GM15510 (cell line): ENCODE results near the gene FBXL20.

Experiments
- POLR2A ChIP-seq: IDR thresholded peaks from 3 replicates; pipeline ENCODE4 v1.6.1; 2011; ENCODE audit warnings: borderline replicate concordance; ENCODE audit not compliant: insufficient read length; ENCODE audit errors: extremely low read depth

The FBXL20 gene

GRCh38 chr17:39244600-39245570 is 156.5 kb downstream of the FBXL20 start:
- TF ChIP-seq POLR2A: no peak

GRCh38 chr17:39244016-39244599 is 157.3 kb downstream of the FBXL20 start:
- TF ChIP-seq POLR2A: no peak

- TF ChIP-seq POLR2A: no peak
These were observed 158.3 kb downstream of the FBXL20 start for GRCh38 chr17:39243155-39243554.

- no peak for TF ChIP-seq POLR2A
These were observed 160.8 kb downstream of the FBXL20 start for GRCh38 chr17:39240631-39241030.

- no peak for TF ChIP-seq POLR2A
These were observed 161.6 kb downstream of the FBXL20 start for GRCh38 chr17:39239640-39240314.

- no peak for TF ChIP-seq POLR2A
These were observed 163.0 kb downstream of the FBXL20 start for GRCh38 chr17:39238311-39238972.

DNA sequence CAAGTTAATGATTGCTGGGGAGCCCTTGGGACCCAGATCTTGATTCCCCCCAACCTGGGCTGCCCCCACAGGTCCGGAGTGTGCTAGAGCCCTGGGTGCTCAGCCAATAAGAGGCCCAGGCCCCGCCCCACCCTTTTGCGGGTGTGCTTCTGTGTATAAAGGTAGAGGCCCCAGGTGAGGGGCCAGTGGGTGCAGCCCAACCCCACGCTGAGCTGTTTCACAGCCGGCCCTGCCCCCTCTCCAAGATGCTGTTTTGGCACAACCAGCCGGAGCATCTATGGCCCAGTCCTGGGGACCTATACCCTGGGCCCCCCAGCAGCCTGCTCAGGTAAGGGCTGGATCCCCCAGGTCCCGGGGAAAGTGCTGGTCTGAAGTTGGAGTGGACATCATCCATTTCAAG is 163.8 kb downstream of the FBXL20 start:
- TF ChIP-seq POLR2A: no peak

- no peak for TF ChIP-seq POLR2A
These were observed 164.4 kb downstream of the FBXL20 start for GRCh38 chr17:39236981-39237441.

DNA sequence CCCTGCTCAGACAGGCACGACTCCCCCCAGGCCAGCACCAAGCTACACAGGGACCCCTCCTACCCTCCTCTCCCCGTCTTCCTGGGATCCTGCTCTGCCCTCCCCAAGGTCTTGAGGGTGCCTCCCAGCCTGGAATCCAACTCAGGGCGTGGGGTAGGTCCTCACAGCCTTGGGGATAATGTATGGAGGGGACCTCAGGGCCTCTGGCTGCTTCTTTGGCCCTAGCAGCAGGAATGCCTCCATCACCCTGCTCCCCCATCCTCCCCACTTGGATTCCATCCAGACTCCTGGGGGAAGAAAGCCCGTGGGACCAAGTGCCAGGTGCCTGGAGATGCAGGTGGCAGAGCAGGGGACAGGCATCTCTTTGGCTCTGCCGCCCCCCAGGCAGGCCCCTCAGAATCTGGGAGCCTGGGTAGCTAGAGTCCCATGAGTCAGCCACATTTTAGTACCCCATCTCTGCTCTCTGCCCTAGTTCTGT is 164.9 kb downstream of the FBXL20 start:
- TF ChIP-seq POLR2A: no peak

DNA sequence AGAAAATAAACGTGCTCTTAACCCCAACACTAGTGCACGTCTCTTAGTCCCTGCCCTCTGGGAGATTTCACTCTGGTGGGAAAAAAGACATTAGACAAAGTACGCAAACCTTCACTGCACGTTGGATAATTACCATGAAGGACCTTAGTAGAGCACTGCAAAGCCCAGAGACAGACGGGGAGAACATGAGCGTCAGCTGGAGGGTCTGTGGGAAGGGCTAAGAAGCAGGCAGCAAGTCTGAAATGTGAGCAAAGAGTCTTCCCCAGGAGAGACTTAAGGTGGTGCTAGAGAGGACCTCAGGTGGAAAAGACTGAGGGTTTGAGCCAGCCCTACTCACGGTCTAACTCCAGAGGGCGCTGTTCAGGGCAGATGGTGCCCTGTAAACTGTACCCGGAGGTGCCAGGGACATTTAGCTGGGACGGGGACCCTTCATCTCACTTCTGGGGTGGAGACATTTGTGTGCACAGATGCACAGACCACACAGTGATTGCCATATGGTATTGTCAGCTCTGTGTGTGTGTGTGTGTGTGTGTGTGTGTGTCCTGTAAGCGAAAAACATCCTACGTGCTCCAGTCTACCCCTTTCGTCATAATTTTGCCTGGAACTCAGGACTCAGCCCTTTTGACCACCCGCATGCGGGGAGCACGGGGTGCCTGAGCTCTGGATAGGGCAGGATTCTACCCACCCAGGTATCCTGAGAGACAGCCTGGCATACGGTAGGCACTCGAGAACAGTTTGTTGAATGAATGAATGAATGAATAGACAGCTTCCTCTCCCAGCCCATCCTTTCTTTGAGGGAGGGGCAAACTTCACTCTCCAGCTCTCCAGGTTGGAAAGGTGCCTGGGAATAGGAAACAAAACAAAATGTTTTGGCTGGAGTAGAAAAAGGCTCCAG is 165.6 kb downstream of the FBXL20 start:
- no peak for TF ChIP-seq POLR2A

DNA sequence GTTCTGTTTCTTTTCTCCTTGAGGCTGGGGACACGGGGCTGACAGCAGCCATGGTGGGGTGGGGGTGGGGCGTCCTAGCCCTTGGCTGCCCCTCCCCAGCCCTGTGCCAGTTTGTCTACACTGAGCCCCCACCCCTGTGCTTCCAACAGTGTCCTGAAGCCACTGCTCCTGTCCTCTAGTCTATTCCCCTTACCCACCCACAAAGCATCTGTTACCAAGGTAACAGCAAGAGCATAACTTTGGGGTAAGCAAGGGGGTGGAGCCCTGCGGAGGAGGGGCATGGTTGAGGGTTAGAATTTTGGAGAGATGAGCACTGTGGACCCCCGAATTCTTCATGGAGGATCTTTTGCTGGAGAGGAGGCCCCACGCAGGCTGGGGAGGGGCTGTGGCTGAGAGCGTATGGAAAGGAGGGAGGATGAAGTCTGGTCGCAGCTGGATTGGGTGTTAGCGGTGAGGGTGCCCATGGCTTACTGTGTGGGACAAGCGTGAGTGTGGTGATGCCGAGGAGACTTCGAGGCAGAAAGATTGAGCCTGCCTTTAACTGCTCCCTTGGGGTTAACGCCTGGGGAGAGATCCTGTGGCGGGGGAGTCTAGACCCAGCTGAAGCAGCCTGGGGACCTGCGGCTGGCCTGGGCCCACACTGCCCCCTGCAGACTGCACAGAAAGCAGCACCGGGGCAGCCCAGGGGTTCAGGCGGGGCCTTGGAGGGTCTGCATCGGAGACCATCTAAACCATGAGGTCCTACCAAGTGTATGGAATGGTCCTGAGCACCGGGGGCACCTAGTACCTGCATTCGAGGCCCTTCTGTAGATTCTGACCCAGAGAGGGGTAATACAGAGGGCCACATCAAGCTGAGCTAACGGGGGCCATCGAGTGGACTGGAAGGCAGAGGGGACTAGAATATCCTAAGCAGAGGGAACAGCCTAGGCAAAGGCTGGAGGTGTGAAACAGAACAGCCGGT is 169.6 kb downstream of the FBXL20 start:
- no peak for TF ChIP-seq POLR2A

- no peak for TF ChIP-seq POLR2A
These were observed 170.3 kb downstream of the FBXL20 start for GRCh38 chr17:39231091-39231561.
